RWPE2 (cell line): ENCODE measurements around the gene KLRC2.
A peak's percentile ranks its signal among the peaks of the same experiment; 100 is the strongest.

Experiments
- ATAC-seq: fragments of 200-7000 bp; cut with Tn5 transposase; 3 replicates; pipeline ENCODE4 v1.9.1; 2021; ENCODE audit warnings: low read depth
- DNase-seq: peaks from one replicate; pipeline ENCODE4 v3.0.0-alpha.2; 2020; ENCODE audit warnings: low spot score
- H3K27ac ChIP-seq: fragments of 450-650 bp; 2 replicates; pipeline ENCODE4 v1.5.1; 2017; ENCODE audit warnings: mild to moderate bottlenecking; ENCODE audit not compliant: poor library complexity, severe bottlenecking
- H3K27me3 ChIP-seq: fragments of 250-450 bp; sonication (Bioruptor Pico); 2 replicates; pipeline ENCODE4 v1.5.1; 2021; ENCODE audit warnings: mild to moderate bottlenecking, moderate library complexity; ENCODE audit not compliant: insufficient read depth, poor library complexity, severe bottlenecking
- H3K36me3 ChIP-seq: fragments of 250-450 bp; sonication (Bioruptor Pico); 2 replicates; pipeline ENCODE4 v1.5.1; 2020; ENCODE audit warnings: low read depth, mild to moderate bottlenecking, moderate library complexity
- H3K4me1 ChIP-seq: fragments of 250-450 bp; sonication (Bioruptor Pico); 2 replicates; pipeline ENCODE4 v1.5.1; 2021; ENCODE audit warnings: mild to moderate bottlenecking, moderate library complexity; ENCODE audit not compliant: insufficient read depth, poor library complexity, severe bottlenecking
- H3K4me3 ChIP-seq: fragments of 250-450 bp; sonication (Bioruptor Pico); 2 replicates; pipeline ENCODE4 v1.5.1; 2021; ENCODE audit warnings: mild to moderate bottlenecking, moderate library complexity; ENCODE audit not compliant: severe bottlenecking
- H3K9me3 ChIP-seq: fragments of 250-450 bp; sonication (Bioruptor Pico); 2 replicates; pipeline ENCODE4 v1.5.1; 2021; ENCODE audit warnings: mild to moderate bottlenecking, moderate library complexity; ENCODE audit not compliant: severe bottlenecking
- CTCF ChIP-seq: fragments of 450-650 bp; IDR thresholded peaks from one replicate; pipeline ENCODE4 v1.5.1; 2017; ENCODE audit warnings: mild to moderate bottlenecking, moderate library complexity; ENCODE audit not compliant: poor library complexity, severe bottlenecking

Gene KLRC2

DNA sequence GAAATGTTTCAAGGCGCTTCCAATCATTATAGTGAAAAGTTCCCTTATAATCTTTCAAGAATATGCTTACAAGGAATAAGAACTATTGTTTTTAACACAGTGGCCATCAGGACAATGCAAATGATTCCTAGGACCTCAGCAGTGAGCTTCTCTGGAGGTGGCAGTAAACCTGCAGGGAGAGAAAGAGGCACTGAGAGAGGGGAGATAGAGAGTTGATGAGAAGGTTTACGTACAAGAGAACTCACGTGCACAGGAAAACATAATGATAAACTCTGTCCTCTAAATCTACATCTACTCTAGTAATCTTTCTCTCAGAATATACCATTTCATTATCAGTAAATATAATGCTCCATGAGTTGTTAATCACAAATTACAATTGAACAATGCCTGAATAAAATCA is 27.0 kb downstream of the KLRC2 start:
- H3K36me3 ChIP-seq: no peaks in the 10 kb centered on the region
- no peaks in the 10 kb centered on the region for H3K27me3 ChIP-seq
- H3K4me1 ChIP-seq: no peaks in the 10 kb centered on the region
- H3K27ac ChIP-seq: no peak overlapping the region
- DNase-seq (no peak), ATAC-seq (no peak)
- no peak for TF ChIP-seq CTCF
- H3K9me3 ChIP-seq: no peaks in the 10 kb centered on the region
- no peak overlapping the region for H3K4me3 ChIP-seq

DNA sequence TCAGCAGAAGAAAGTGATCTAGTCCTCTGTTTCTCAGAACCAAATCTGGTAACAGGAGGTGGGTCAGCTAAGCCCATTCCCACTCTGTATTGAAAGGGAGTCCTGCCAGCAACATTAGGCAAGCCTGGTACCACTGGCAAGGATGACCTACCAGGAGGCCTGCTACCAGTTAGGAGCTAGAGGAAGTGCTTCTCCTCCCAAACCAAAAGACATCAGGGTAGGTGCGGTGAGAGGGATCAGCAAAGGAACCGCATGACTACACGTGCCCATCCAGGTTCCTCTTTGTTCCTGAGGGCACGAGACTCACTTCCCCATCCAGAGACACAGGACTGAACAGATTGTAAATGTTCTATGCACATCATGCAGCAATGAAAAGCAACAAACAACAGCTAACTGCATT is 29.1 kb downstream of the KLRC2 start:
- no peak for DNase-seq
- no peak for ATAC-seq
- TF ChIP-seq CTCF: no peak
- Histone ChIP-seq H3K27me3 (no peaks in the 10 kb centered on the region), H3K4me3 (no peak overlapping the region), H3K9me3 (no peaks in the 10 kb centered on the region), H3K27ac (no peak overlapping the region), H3K36me3 (no peaks in the 10 kb centered on the region), H3K4me1 (no peaks in the 10 kb centered on the region)

DNA sequence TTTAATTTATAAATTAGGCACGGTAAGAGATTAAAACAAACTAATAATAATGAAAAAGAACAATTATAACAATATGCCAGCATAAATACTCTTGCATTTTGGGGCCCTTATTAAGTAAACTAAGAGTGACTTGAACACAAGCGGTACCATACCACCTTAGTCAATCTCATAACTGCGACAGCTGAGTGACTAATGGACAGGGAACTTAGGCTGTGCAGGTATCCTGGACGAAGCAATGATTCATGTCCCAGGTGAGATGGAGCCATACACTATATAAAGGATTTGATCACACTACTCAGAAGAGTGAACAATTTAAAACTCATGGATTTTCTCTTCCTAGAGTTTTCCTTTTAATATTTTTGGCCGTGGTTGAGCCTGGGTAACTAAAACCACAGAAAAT is 30.5 kb downstream of the KLRC2 start:
- DNase-seq: no peak
- Histone ChIP-seq H3K36me3 (no peaks in the 10 kb centered on the region), H3K4me3 (no peak overlapping the region), H3K4me1 (no peaks in the 10 kb centered on the region), H3K27me3 (no peaks in the 10 kb centered on the region), H3K27ac (no peak overlapping the region), H3K9me3 (no peaks in the 10 kb centered on the region)
- ATAC-seq: peak; percentile 77
- no peak for TF ChIP-seq CTCF

DNA sequence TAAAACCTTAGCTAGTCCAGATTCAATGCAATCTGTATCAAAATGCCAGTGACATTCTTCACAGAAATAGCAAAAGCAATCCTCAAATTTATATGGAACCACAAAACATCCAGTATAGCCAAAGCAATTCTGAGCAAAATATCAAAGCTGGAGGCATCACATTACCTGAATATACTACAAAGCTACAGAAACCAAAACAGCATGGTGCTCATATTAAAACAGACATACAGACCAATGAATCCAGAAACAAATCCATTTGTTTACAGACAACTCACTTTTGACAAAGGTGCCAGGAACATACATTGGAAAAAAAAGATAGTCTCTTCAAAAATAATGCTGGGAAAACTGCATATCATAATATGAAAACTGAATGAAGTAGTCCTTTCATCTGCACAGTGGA is 31.0 kb downstream of the KLRC2 start:
- no peak for DNase-seq
- Histone ChIP-seq H3K27ac (no peak overlapping the region), H3K9me3 (no peaks in the 10 kb centered on the region), H3K27me3 (no peaks in the 10 kb centered on the region), H3K4me3 (no peak overlapping the region), H3K4me1 (no peaks in the 10 kb centered on the region), H3K36me3 (no peaks in the 10 kb centered on the region)
- TF ChIP-seq CTCF: no peak
- ATAC-seq: no peak

DNA sequence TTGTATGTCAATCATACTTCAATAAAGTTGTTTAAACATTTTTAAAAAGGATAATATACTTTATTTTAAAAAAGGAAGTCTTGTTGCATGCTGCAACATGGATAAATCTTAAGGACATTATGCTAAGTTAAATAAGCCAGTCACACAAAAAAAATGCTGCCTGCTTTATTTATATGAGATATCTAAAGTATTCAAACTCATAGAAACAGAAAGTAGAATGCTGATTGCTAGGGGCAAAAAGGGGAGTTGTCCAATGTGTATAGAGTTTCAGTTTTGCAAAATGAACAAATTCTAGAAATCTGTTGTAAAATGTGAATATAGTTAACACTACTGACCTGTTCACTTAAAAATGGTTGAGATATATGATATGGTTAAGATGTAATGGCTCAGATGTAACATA is 35.0 kb downstream of the KLRC2 start:
- Histone ChIP-seq H3K4me3 (no peak overlapping the region), H3K36me3 (no peaks in the 10 kb centered on the region), H3K27me3 (no peaks in the 10 kb centered on the region), H3K27ac (no peak overlapping the region), H3K9me3 (no peaks in the 10 kb centered on the region), H3K4me1 (no peaks in the 10 kb centered on the region)
- ATAC-seq (no peak), DNase-seq (no peak)
- TF ChIP-seq CTCF: no peak
